Bronchial epithelial cell (primary cell): Measurements from ENCODE around the gene TARS2. TPM values are rescaled to one million over a fixed set of nuclear protein-coding genes. Genes with fewer than 3 reads are reported as not detected.

Experiments used
- DNase-seq: peaks from one replicate; pipeline ENCODE4 v3.0.0-alpha.2; 2010; ENCODE audit warnings: low read depth
- FAIRE-seq: peaks from 2 replicates; lab custom pipeline; 2011; peaks lifted over from hg19 to GRCh38; lab: Jason Lieb, UNC
- H3K27me3 ChIP-seq: 2 replicates; pipeline ENCODE4 v1.5.1; 2011; ENCODE audit warnings: low read length; ENCODE audit not compliant: control insufficient read depth, insufficient read depth
- H3K36me3 ChIP-seq: 2 replicates; pipeline ENCODE4 v1.5.1; 2011; ENCODE audit warnings: low read length; ENCODE audit not compliant: control insufficient read depth, insufficient read depth
- H3K4me3 ChIP-seq: 2 replicates; pipeline ENCODE4 v1.5.1; 2011; ENCODE audit warnings: mild to moderate bottlenecking, low read depth, low read length, control low read depth
- total RNA-seq: library from RNA; depleted of rRNA; stranded (reverse); fragments of >200 nt; gene quantifications from 2 replicates; pipeline ENCODE4 v1.2.1, GENCODE V29; 2014
- TF ChIP-seq, protein P1 (sequence below): IDR thresholded peaks from 2 replicates; pipeline ENCODE4 v1.5.1; 2011; ENCODE audit warnings: mild to moderate bottlenecking, moderate library complexity, low read length, control low read depth, inconsistent platforms; ENCODE audit not compliant: insufficient read depth, severe bottlenecking

TARS2 gene, protein sequence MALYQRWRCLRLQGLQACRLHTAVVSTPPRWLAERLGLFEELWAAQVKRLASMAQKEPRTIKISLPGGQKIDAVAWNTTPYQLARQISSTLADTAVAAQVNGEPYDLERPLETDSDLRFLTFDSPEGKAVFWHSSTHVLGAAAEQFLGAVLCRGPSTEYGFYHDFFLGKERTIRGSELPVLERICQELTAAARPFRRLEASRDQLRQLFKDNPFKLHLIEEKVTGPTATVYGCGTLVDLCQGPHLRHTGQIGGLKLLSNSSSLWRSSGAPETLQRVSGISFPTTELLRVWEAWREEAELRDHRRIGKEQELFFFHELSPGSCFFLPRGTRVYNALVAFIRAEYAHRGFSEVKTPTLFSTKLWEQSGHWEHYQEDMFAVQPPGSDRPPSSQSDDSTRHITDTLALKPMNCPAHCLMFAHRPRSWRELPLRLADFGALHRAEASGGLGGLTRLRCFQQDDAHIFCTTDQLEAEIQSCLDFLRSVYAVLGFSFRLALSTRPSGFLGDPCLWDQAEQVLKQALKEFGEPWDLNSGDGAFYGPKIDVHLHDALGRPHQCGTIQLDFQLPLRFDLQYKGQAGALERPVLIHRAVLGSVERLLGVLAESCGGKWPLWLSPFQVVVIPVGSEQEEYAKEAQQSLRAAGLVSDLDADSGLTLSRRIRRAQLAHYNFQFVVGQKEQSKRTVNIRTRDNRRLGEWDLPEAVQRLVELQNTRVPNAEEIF
- total RNA-seq: 14.5 and 18.1 TPM in 2 replicates

DNA sequence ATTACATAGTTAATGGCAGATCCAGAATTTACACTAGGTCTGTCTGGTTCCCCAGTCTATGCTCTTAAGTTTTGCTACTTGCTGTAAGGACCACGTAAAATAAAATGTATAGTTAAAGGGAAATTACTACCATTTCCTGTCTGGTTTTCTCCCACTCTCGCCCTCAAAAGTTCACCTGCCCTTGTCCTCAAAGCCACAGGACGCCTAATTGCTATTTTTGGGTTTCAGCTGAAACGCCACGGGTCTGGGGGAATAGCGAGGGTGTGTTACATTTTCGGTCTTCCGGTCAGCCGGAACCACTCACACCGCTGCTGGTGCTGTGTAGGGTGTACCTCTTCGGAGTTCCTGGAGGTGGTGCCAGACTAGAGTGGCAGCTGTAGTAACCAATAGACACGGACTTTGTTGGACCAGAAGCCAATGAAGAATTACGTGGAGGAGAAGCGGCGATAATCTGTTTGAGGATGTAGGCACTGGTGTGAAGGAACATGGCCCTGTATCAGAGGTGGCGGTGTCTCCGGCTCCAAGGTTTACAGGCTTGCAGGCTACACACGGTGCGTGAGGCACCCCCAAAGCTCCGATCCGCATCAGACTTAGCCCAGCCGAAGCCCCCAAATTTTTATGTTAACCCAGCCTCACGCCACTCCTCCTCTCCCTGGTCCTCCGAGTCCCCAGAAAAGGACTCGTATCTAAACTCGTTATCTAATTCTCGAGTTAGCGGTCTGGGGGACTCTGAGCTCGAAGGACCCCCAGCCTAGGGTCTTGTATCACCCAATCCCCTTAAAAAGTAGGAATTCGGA lies at the start of gene TARS2:
Gene TARS2, plus strand, starts transcription at position 454 of the 797 bp plus-strand sequence. Its CDS starts 32 bp downstream, at position 486.
- TF ChIP-seq, protein P1, sequence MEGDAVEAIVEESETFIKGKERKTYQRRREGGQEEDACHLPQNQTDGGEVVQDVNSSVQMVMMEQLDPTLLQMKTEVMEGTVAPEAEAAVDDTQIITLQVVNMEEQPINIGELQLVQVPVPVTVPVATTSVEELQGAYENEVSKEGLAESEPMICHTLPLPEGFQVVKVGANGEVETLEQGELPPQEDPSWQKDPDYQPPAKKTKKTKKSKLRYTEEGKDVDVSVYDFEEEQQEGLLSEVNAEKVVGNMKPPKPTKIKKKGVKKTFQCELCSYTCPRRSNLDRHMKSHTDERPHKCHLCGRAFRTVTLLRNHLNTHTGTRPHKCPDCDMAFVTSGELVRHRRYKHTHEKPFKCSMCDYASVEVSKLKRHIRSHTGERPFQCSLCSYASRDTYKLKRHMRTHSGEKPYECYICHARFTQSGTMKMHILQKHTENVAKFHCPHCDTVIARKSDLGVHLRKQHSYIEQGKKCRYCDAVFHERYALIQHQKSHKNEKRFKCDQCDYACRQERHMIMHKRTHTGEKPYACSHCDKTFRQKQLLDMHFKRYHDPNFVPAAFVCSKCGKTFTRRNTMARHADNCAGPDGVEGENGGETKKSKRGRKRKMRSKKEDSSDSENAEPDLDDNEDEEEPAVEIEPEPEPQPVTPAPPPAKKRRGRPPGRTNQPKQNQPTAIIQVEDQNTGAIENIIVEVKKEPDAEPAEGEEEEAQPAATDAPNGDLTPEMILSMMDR: no peak
- no peaks in the 10 kb centered on the region for H3K27me3 ChIP-seq
- H3K4me3 ChIP-seq: peak within 1 kb of the TSS; percentile 82
- peaks cover 8% of the 10 kb centered on the region for H3K36me3 ChIP-seq
- peak; percentile 95 for DNase-seq
- peak; percentile 60 for FAIRE-seq

DNA sequence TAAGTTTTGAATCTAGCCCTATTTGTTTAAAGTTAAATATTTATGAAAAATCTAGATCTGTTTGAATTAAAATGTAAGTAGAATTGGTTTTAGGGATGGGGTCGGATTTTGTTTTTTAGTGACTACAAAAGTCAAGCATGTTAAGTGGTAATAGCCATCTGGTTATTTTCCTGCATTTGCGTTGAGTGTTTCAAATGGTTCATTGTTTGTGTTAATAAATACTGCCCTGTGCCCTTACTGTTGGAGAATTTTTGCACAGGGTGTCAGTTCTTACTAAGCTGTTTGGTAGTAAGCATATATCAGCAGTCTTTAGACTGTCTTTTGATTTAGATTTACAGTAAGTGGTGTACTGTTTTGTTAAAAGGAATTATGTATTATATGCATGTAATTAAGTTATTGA lies 46.1 kb upstream of the TARS2 start:
- H3K36me3 ChIP-seq: peaks cover 3% of the 10 kb centered on the region
- FAIRE-seq: no peak

DNA sequence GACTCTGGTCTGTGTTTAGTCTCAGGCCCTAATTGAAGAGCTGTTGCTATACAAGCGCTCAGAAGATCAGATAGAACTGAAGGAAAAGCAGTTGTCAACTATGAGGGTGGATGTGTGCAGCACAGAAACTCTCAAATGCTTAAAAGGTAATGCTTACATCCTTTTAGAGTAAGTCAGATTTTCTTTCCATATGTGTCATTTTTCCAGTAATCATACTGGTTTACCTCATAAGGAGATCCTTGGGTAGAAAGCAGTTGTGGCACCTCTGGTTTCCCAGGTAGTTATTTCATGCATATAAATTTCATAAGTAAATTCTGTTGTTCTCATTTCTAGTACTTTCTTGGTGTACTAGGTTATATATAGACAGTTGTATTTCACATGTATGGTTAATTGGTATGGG lies 43.0 kb upstream of the TARS2 start:
- no peak overlapping the region for H3K4me3 ChIP-seq
- FAIRE-seq: no peak
- no peak for DNase-seq
- TF ChIP-seq, protein P1: no peak
- H3K36me3 ChIP-seq: peaks cover 4% of the 10 kb centered on the region
- no peaks in the 10 kb centered on the region for H3K27me3 ChIP-seq

More for the DNA sequence above, 46.1 kb upstream of the TARS2 start:
- TF ChIP-seq, protein P1: no peak
- no peak for DNase-seq
- Histone ChIP-seq H3K4me3 (no peak overlapping the region), H3K27me3 (no peaks in the 10 kb centered on the region)

DNA sequence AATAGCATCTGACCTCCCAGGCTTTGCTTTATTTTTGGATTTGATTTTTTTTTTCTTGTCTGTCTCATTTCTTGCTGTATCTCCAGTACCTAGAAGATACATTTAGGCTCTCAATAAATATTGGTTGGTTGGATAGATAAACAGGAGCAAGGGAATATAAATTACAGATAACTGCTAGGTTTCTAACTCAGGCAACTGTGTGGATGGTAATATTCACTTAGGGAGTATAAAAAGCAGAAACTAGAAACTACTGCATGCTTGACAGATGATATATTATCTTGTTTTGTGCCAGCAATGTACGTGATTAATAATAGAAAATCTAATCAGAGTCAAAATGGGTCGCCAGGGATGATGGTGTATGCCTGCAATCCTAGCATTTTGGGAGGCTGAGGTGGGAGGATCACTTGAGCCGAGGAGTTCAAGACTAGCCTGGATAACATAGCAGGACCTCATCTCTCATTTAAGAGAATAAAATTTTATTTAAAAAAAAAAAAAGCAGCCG lies 31.0 kb upstream of the TARS2 start:
- TF ChIP-seq, protein P1: no peak
- H3K27me3 ChIP-seq: no peaks in the 10 kb centered on the region
- peaks cover 7% of the 10 kb centered on the region for H3K36me3 ChIP-seq
- DNase-seq (no peak), FAIRE-seq (no peak)
- H3K4me3 ChIP-seq: no peak overlapping the region

DNA sequence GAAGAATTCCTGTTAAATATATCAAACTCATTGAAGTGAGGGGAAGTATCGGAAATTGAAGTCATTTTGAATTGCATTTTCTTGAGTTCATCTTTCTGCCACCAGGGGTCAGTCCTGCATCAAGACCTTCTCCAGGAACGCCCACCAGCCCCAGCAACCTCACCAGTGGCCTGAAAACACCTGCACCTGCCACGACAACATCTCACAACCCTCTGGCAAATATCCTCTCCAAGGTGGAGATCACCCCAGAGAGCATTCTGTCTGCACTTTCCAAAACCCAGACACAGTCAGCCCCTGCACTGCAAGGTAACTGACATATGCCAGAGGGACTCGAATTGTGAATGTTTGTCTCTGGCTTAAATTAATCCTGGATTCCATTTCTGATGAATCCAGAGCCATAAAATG lies 22.8 kb upstream of the TARS2 start:
- Histone ChIP-seq H3K4me3 (no peak overlapping the region), H3K27me3 (no peaks in the 10 kb centered on the region), H3K36me3 (peaks cover 5% of the 10 kb centered on the region)
- TF ChIP-seq, protein P1: peak; percentile 78
- FAIRE-seq: no peak
- DNase-seq: peak; percentile 58
